PC-9 (cell line): Measurements from ENCODE around the gene KDM4E. TPM values are rescaled to one million over a fixed set of nuclear protein-coding genes. Genes with fewer than 3 reads are reported as not detected.

ENCODE experiments used
- BruUV-seq: library from RNA; stranded (reverse); fragments of 400-500 nt; replicated peaks from 2 replicates; lab custom pipeline; 2021; lab: Mats Ljungman, UMichigan
- CTCF ChIA-PET: fragments of 300-600 bp; sonication (Branson Sonifier 250); formaldehyde crosslinking; loops from one replicate; lab custom pipeline; 2022; ENCODE audit warnings: antibody characterized with exemption; lab: Charles Lee
- POLR2A ChIA-PET: fragments of 300-600 bp; sonication (Branson Sonifier 250); formaldehyde crosslinking; loops from one replicate; lab custom pipeline; 2022; ENCODE audit warnings: antibody characterized with exemption; ENCODE audit not compliant: unreplicated experiment; lab: Charles Lee
- DNase-seq, 2 experiments: peaks; one replicate each; pipeline versions ENCODE4 v3.0.0 to v3.0.0-alpha.2; 2015 to 2022; ENCODE audit warnings: mixed read lengths in 1 of 2
- H2AFZ ChIP-seq: fragments of 200-600 bp; sonication (generic); 2 replicates; pipeline ENCODE4 v1.8.1; 2017; ENCODE audit warnings: antibody characterized with exemption
- H3F3A ChIP-seq: fragments of 200-600 bp; sonication (generic); 2 replicates; pipeline ENCODE4 v1.8.1; 2017; ENCODE audit warnings: antibody characterized with exemption, mild to moderate bottlenecking, low read depth; ENCODE audit not compliant: insufficient read depth
- H3K27ac ChIP-seq: fragments of 200-600 bp; sonication (generic); 2 replicates; pipeline ENCODE4 v1.6.1; 2016; ENCODE audit warnings: mixed run types
- H3K27me3 ChIP-seq: fragments of 200-600 bp; sonication (generic); 2 replicates; pipeline ENCODE4 v1.6.1; 2016; ENCODE audit warnings: low read depth, mixed run types; ENCODE audit not compliant: insufficient read depth
- H3K36me3 ChIP-seq: fragments of 200-600 bp; sonication (generic); 2 replicates; pipeline ENCODE4 v1.6.1; 2016; ENCODE audit warnings: low read depth, mixed run types
- H3K4me1 ChIP-seq: fragments of 200-600 bp; sonication (generic); replicated peaks from 2 replicates; pipeline ENCODE4 v1.6.1; 2016; ENCODE audit warnings: mixed run types; ENCODE audit not compliant: insufficient read depth
- H3K4me2 ChIP-seq: fragments of 200-600 bp; sonication (generic); 2 replicates; pipeline ENCODE4 v1.6.1; 2017; ENCODE audit warnings: mixed run types
- H3K4me3 ChIP-seq: fragments of 200-600 bp; sonication (generic); 2 replicates; pipeline ENCODE4 v1.6.1; 2016; ENCODE audit warnings: mixed run types
- H3K79me2 ChIP-seq: fragments of 200-600 bp; sonication (generic); 2 replicates; pipeline ENCODE4 v1.6.1; 2017; ENCODE audit warnings: low read depth, mixed run types
- H3K9me2 ChIP-seq: fragments of 200-600 bp; sonication (generic); 2 replicates; pipeline ENCODE4 v1.8.1; 2017; ENCODE audit warnings: mild to moderate bottlenecking; ENCODE audit not compliant: insufficient read depth
- H3K9me3 ChIP-seq: fragments of 200-600 bp; sonication (generic); 2 replicates; pipeline ENCODE4 v1.8.1; 2016; ENCODE audit warnings: low read depth; ENCODE audit not compliant: insufficient read depth
- H4K20me1 ChIP-seq: fragments of 200-600 bp; sonication (generic); 2 replicates; pipeline ENCODE4 v1.8.1; 2017; ENCODE audit not compliant: insufficient read depth
- CTCF ChIP-seq: fragments of 200-600 bp; sonication (generic); conservative IDR thresholded peaks from 2 replicates; pipeline ENCODE4 v1.6.1; 2017; ENCODE audit warnings: mixed run types, antibody characterized with exemption, mild to moderate bottlenecking, moderate library complexity
- EZH2 ChIP-seq: fragments of 200-600 bp; sonication (generic); IDR thresholded peaks from 2 replicates; pipeline ENCODE4 v1.8.0; 2017; ENCODE audit warnings: antibody characterized with exemption, low read depth
- intact Hi-C: fragments of 100-400 bp; cut with micrococcal nuclease; formaldehyde crosslinking; loops from one replicate; pipeline ENCODE4 v1.10.0; 2022; ENCODE audit not compliant: unreplicated experiment
- total RNA-seq: library from RNA; stranded (reverse); gene quantifications from 2 replicates; pipeline ENCODE4 v1.2.3, GENCODE V29; 2021

KDM4E gene
- total RNA-seq, 1 experiment from 2014 or later: not detected

- ChIA-PET CTCF (no interaction called here), POLR2A (no interaction called here)
- TF ChIP-seq EZH2 (no peak), CTCF (no peak)
- no peak for DNase-seq
- intact Hi-C loops: no loop called here
- H3K4me2 ChIP-seq: no peak overlapping the region
- no peaks in the 10 kb centered on the region for H3K36me3 ChIP-seq
- no peaks in the 10 kb centered on the region for H3K79me2 ChIP-seq
- no peaks in the 10 kb centered on the region for H4K20me1 ChIP-seq
- H3K27me3 ChIP-seq: 0 out of 2 replicates have a peak, but pooled peaks cover 9% of the 10 kb centered on the region
- no peaks in the 10 kb centered on the region for H3K9me2 ChIP-seq
- H3F3A ChIP-seq: no peaks in the 10 kb centered on the region
- H3K4me1 ChIP-seq: no peaks in the 10 kb centered on the region
- no peak overlapping the region for H2AFZ ChIP-seq
- no TSS peak for BruUV-seq
- no peak overlapping the region for H3K27ac ChIP-seq
- no peaks in the 10 kb centered on the region; the same call in 1 of the 2 replicates for H3K9me3 ChIP-seq
- no peak overlapping the region for H3K4me3 ChIP-seq
Measured at GRCh38 chr11:95055283-95055897, 30.3 kb downstream of the KDM4E start.

GRCh38 chr11:95057959-95058358, 32.9 kb downstream of the KDM4E start:
- no peak overlapping the region for H2AFZ ChIP-seq
- TF ChIP-seq EZH2 (no peak), CTCF (no peak)
- H3K36me3 ChIP-seq: no peaks in the 10 kb centered on the region
- H4K20me1 ChIP-seq: no peaks in the 10 kb centered on the region
- CTCF ChIA-PET: no interaction called here
- H3K27ac ChIP-seq: no peak overlapping the region
- H3K9me2 ChIP-seq: no peaks in the 10 kb centered on the region
- POLR2A ChIA-PET: no interaction called here
- no peak overlapping the region for H3K4me3 ChIP-seq
- no peaks in the 10 kb centered on the region for H3K4me1 ChIP-seq
- no peak overlapping the region for H3K4me2 ChIP-seq
- no peaks in the 10 kb centered on the region for H3K79me2 ChIP-seq
- H3F3A ChIP-seq: no peaks in the 10 kb centered on the region
- intact Hi-C loops: no loop called here
- DNase-seq: no peak
- 0 out of 2 replicates have a peak, but pooled peaks cover 9% of the 10 kb centered on the region for H3K27me3 ChIP-seq
- BruUV-seq: no TSS peak
- H3K9me3 ChIP-seq: no peaks in the 10 kb centered on the region; the same call in 1 of the 2 replicates

GRCh38 chr11:95058621-95059020, 33.6 kb downstream of the KDM4E start:
- H3K79me2 ChIP-seq: no peaks in the 10 kb centered on the region
- intact Hi-C loops: no loop called here
- ChIA-PET CTCF (no interaction called here), POLR2A (no interaction called here)
- H3K4me2 ChIP-seq: no peak overlapping the region
- no peak for DNase-seq
- 0 out of 2 replicates have a peak, but pooled peaks cover 9% of the 10 kb centered on the region for H3K27me3 ChIP-seq
- no peaks in the 10 kb centered on the region for H4K20me1 ChIP-seq
- no TSS peak for BruUV-seq
- no peak overlapping the region for H3K27ac ChIP-seq
- no peak for TF ChIP-seq EZH2
- TF ChIP-seq CTCF: no peak
- H3K4me3 ChIP-seq: no peak overlapping the region
- H3F3A ChIP-seq: no peaks in the 10 kb centered on the region
- H3K9me2 ChIP-seq: no peaks in the 10 kb centered on the region
- no peaks in the 10 kb centered on the region for H3K4me1 ChIP-seq
- H3K9me3 ChIP-seq: no peaks in the 10 kb centered on the region; the same call in 1 of the 2 replicates
- no peak overlapping the region for H2AFZ ChIP-seq
- no peaks in the 10 kb centered on the region for H3K36me3 ChIP-seq
